Common myeloid progenitor, CD34-positive (primary cell): ENCODE measurements around the gene UBE2F.

ENCODE experiments used
- CTCF ChIA-PET: fragments of 350-600 bp; sonication (Branson Sonifier 250); formaldehyde crosslinking; loops from one replicate; lab custom pipeline; 2021; ENCODE audit warnings: antibody characterized with exemption; lab: Charles Lee
- POLR2A ChIA-PET: fragments of 350-600 bp; sonication (Branson Sonifier 250); formaldehyde crosslinking; loops from one replicate; lab custom pipeline; 2021; ENCODE audit warnings: antibody characterized with exemption; lab: Charles Lee
- DNase-seq, 3 donors: peaks; one replicate each; pipeline versions ENCODE4 v3.0.0 to v3.0.0-alpha.2; 2013
- H3K27ac ChIP-seq, 2 experiments: 1 replicate in 1 of 2; 2 replicates in 1 of 2; pipeline ENCODE4 v1.7.0; 2013; ENCODE audit warnings: inconsistent platforms in 2 of 2, low read length in 2 of 2, mild to moderate bottlenecking in 2 of 2, low read depth in 1 of 2, moderate library complexity in 1 of 2; ENCODE audit not compliant: severe bottlenecking in 2 of 2, insufficient read depth in 1 of 2, poor library complexity in 1 of 2
- H3K27me3 ChIP-seq, 5 experiments: replicated peaks in 2 of 5; 1 replicate in 3 of 5; 2 replicates in 2 of 5; pipeline versions ENCODE4 v1.6.1 to v1.7.0; 2013; ENCODE audit warnings: low read length in 4 of 5, mild to moderate bottlenecking in 2 of 5, moderate library complexity in 2 of 5, inconsistent platforms in 1 of 5; ENCODE audit not compliant: insufficient read depth in 5 of 5, control insufficient read depth in 4 of 5
- H3K36me3 ChIP-seq, 4 experiments: 1 replicate in 2 of 4; 2 replicates in 2 of 4; pipeline versions ENCODE4 v1.6.1 to v1.7.0; 2013; ENCODE audit warnings: low read length in 3 of 4, control low read depth in 1 of 4, mild to moderate bottlenecking in 1 of 4; ENCODE audit not compliant: control insufficient read depth in 4 of 4, insufficient read depth in 4 of 4
- H3K4me1 ChIP-seq, 4 experiments: 1 replicate in 3 of 4; 2 replicates in 1 of 4; pipeline versions ENCODE4 v1.6.1 to v1.7.1; 2013; ENCODE audit warnings: low read length in 3 of 4, mild to moderate bottlenecking in 3 of 4, control low read depth in 1 of 4, inconsistent platforms in 1 of 4, moderate library complexity in 1 of 4; ENCODE audit not compliant: control insufficient read depth in 4 of 4, insufficient read depth in 4 of 4; ENCODE audit errors: control extremely low read depth in 1 of 4
- H3K4me3 ChIP-seq, 7 experiments: 1 replicate in 4 of 7; 2 replicates in 3 of 7; pipeline versions ENCODE4 v1.5.1 to v1.7.0; 2013; ENCODE audit warnings: mild to moderate bottlenecking in 7 of 7, low read length in 6 of 7, moderate library complexity in 6 of 7, inconsistent platforms in 2 of 7, low read depth in 2 of 7, control low read depth in 1 of 7; ENCODE audit not compliant: insufficient read depth in 4 of 7, control insufficient read depth in 1 of 7; ENCODE audit errors: extremely low read depth in 1 of 7
- H3K9me3 ChIP-seq, 5 experiments: 1 replicate in 4 of 5; 2 replicates in 1 of 5; pipeline versions ENCODE4 v1.6.1 to v1.7.1; 2013; ENCODE audit warnings: low read length in 4 of 5, mild to moderate bottlenecking in 2 of 5, inconsistent platforms in 1 of 5, low read depth in 1 of 5, moderate library complexity in 1 of 5; ENCODE audit not compliant: control insufficient read depth in 4 of 5, insufficient read depth in 2 of 5; ENCODE audit errors: control extremely low read depth in 1 of 5
- WGBS: methylation state at CpG from one replicate; pipeline ENCODE4 v1.1.5; 2013; ENCODE audit not compliant: insufficient coverage; 5-methylcytosine and 5-hydroxymethylcytosine counted together

The UBE2F gene

GRCh38 chr2:238069021-238069709 is 102.4 kb downstream of the UBE2F start:
- DNase-seq, result no peak
- CTCF ChIA-PET, result no interaction called here
- WGBS, result 96% methylated on average over 7 of the region's 10 CpGs

GRCh38 chr2:238069877-238070276 is 103.1 kb downstream of the UBE2F start:
- ChIA-PET POLR2A (no interaction called here), CTCF (no interaction called here)
- Histone ChIP-seq H3K27me3 (no peaks in the 10 kb centered on the region), H3K4me1 (no peaks in the 10 kb centered on the region), H3K27ac (no peak overlapping the region), H3K9me3 (peaks cover 0 to 15% (median 5%) of the 10 kb centered on the region in 5 experiments), H3K4me3 (no peak overlapping the region), H3K36me3 (peaks cover 6 to 74% (median 50%) of the 10 kb centered on the region in 4 experiments)
- no peak for DNase-seq
- 90% methylated on average over 5 of the region's 9 CpGs for WGBS

More at GRCh38 chr2:238069021-238069709, 102.4 kb downstream of the UBE2F start:
- Histone ChIP-seq H3K36me3 (peaks cover 6 to 80% (median 51%) of the 10 kb centered on the region in 4 experiments), H3K4me3 (no peak overlapping the region), H3K4me1 (no peaks in the 10 kb centered on the region), H3K27me3 (no peaks in the 10 kb centered on the region), H3K27ac (no peak overlapping the region), H3K9me3 (peaks cover 0 to 15% (median 5%) of the 10 kb centered on the region in 5 experiments)
- POLR2A ChIA-PET, result no interaction called here

- Histone ChIP-seq H3K27ac (no peak overlapping the region), H3K36me3 (peaks cover 8 to 68% (median 29%) of the 10 kb centered on the region in 4 experiments), H3K4me3 (no peak overlapping the region), H3K27me3 (no peaks in the 10 kb centered on the region), H3K4me1 (no peaks in the 10 kb centered on the region), H3K9me3 (peaks cover 2 to 42% (median 7%) of the 10 kb centered on the region in 5 experiments)
- ChIA-PET POLR2A (no interaction called here), CTCF (no interaction called here)
- DNase-seq, result no peak
Measured at GRCh38 chr2:238075397-238075796, 108.6 kb downstream of the UBE2F start.

- WGBS, result no CpG with 5 or more reads among the region's 1 CpG
- CTCF ChIA-PET, result interaction anchor here (1.8 kb wide), 1 partner anchor 11 kb away, joined by 4 read pairs; no protein-coding TSS in a partner anchor
Measured at GRCh38 chr2:238077292-238077691, 110.5 kb downstream of the UBE2F start.

GRCh38 chr2:238079874-238080327 is 113.1 kb downstream of the UBE2F start:
- ChIA-PET CTCF (no interaction called here), POLR2A (no interaction called here)
- Histone ChIP-seq H3K9me3 (peaks cover 0 to 29% (median 6%) of the 10 kb centered on the region in 5 experiments), H3K27ac (no peak overlapping the region), H3K36me3 (peaks cover 7 to 71% (median 43%) of the 10 kb centered on the region in 4 experiments), H3K4me3 (no peak overlapping the region), H3K27me3 (no peaks in the 10 kb centered on the region), H3K4me1 (no peaks in the 10 kb centered on the region)
- WGBS, result 100% methylated on average over 2 of the region's 2 CpGs
- no peak for DNase-seq

More at GRCh38 chr2:238077292-238077691, 110.5 kb downstream of the UBE2F start:
- DNase-seq, result no peak
- no peak overlapping the region for H3K4me3 ChIP-seq
- H3K4me1 ChIP-seq, result no peaks in the 10 kb centered on the region
- H3K27ac ChIP-seq, result no peak overlapping the region
- POLR2A ChIA-PET, result no interaction called here
- H3K36me3 ChIP-seq, result peaks cover 11 to 73% (median 31%) of the 10 kb centered on the region in 4 experiments
- H3K9me3 ChIP-seq, result peaks cover 2 to 43% (median 8%) of the 10 kb centered on the region in 5 experiments
- no peaks in the 10 kb centered on the region for H3K27me3 ChIP-seq

GRCh38 chr2:238080518-238080917 is 113.7 kb downstream of the UBE2F start:
- H3K27ac ChIP-seq, result no peak overlapping the region
- WGBS, result 97% methylated on average over 15 of the region's 15 CpGs
- H3K9me3 ChIP-seq, result peaks cover 0 to 29% (median 6%) of the 10 kb centered on the region in 5 experiments
- H3K36me3 ChIP-seq, result peaks cover 7 to 70% (median 44%) of the 10 kb centered on the region in 4 experiments
- ChIA-PET CTCF (no interaction called here), POLR2A (no interaction called here)
- no peaks in the 10 kb centered on the region for H3K4me1 ChIP-seq
- no peak overlapping the region for H3K4me3 ChIP-seq
- DNase-seq, result no peak
- no peaks in the 10 kb centered on the region for H3K27me3 ChIP-seq

- no peak for DNase-seq
- Histone ChIP-seq H3K27ac (no peak overlapping the region), H3K9me3 (peaks cover 0 to 28% (median 6%) of the 10 kb centered on the region in 5 experiments), H3K4me1 (no peaks in the 10 kb centered on the region), H3K27me3 (no peaks in the 10 kb centered on the region), H3K4me3 (no peak overlapping the region), H3K36me3 (peaks cover 7 to 66% (median 44%) of the 10 kb centered on the region in 4 experiments)
- ChIA-PET POLR2A (no interaction called here), CTCF (interaction anchor here (1.0 kb wide), 1 partner anchor 26 kb away, joined by 3 read pairs; no protein-coding TSS in a partner anchor)
- WGBS, result 99% methylated on average over 12 of the region's 13 CpGs
Measured at GRCh38 chr2:238081150-238081549, 114.3 kb downstream of the UBE2F start.
